ENCODE data around the gene GJD3. TPM values are rescaled to one million over a fixed set of nuclear protein-coding genes. Genes with fewer than 3 reads are reported as not detected.

GJD3 gene
- total RNA-seq, 1 donor from 2014 or later, result 2.8 TPM

- intact Hi-C loops (cut with DNase I), result no loop called here
Measured at GRCh38 chr17:40337351-40337750, 27.2 kb downstream of the GJD3 start.

GRCh38 chr17:40335620-40336019 is 28.9 kb downstream of the GJD3 start:
- TF ChIP-seq CTCF (IDR thresholded peaks at IDR 0.05), result no peak
- intact Hi-C loops (cut with DNase I), result no loop called here

More at GRCh38 chr17:40337351-40337750, 27.2 kb downstream of the GJD3 start:
- Histone ChIP-seq H3K36me3 (no peaks in the 10 kb centered on the region), H3K4me3 (no peak overlapping the region), H3K27ac (peak overlapping the region; percentile 30), H3K27me3 (no peaks in the 10 kb centered on the region), H3K4me1 (peaks cover 85% of the 10 kb centered on the region), H3K9me3 (no peaks in the 10 kb centered on the region)
- no peak for ATAC-seq
- no peak for DNase-seq
- TF ChIP-seq CTCF (IDR thresholded peaks at IDR 0.05), result no peak

GRCh38 chr17:40333781-40334448 is 30.6 kb downstream of the GJD3 start:
- intact Hi-C loops (cut with DNase I), result no loop called here
- no peak overlapping the region for H3K4me3 ChIP-seq
- H3K36me3 ChIP-seq, result peaks cover 8% of the 10 kb centered on the region
- H3K27ac ChIP-seq, result peak overlapping the region; percentile 78
- DNase-seq, result no peak
- no peak for TF ChIP-seq CTCF (IDR thresholded peaks at IDR 0.05)
- ATAC-seq, result peak; percentile 67
- H3K9me3 ChIP-seq, result no peaks in the 10 kb centered on the region
- H3K4me1 ChIP-seq, result peaks cover 98% of the 10 kb centered on the region
- no peaks in the 10 kb centered on the region for H3K27me3 ChIP-seq

More at GRCh38 chr17:40335620-40336019, 28.9 kb downstream of the GJD3 start:
- Histone ChIP-seq H3K27ac (no peak overlapping the region), H3K4me3 (no peak overlapping the region), H3K4me1 (peaks cover 97% of the 10 kb centered on the region), H3K27me3 (no peaks in the 10 kb centered on the region), H3K36me3 (peaks cover 8% of the 10 kb centered on the region), H3K9me3 (no peaks in the 10 kb centered on the region)
- ATAC-seq (no peak), DNase-seq (no peak)

- Histone ChIP-seq H3K36me3 (peaks cover 8% of the 10 kb centered on the region), H3K27ac (peak overlapping the region; percentile 78), H3K4me3 (peak overlapping the region; percentile 23), H3K9me3 (no peaks in the 10 kb centered on the region), H3K4me1 (peaks cover 98% of the 10 kb centered on the region), H3K27me3 (no peaks in the 10 kb centered on the region)
- peak; percentile 70 for ATAC-seq
- TF ChIP-seq CTCF (IDR thresholded peaks at IDR 0.05), result no peak
- peak; percentile 92 for DNase-seq
- intact Hi-C loops (cut with DNase I), result no loop called here
Measured at GRCh38 chr17:40331743-40332641, 32.5 kb downstream of the GJD3 start.

GRCh38 chr17:40330850-40331470 is 33.6 kb downstream of the GJD3 start:
- no peak for ATAC-seq
- H3K27me3 ChIP-seq, result no peaks in the 10 kb centered on the region
- H3K4me3 ChIP-seq, result no peak overlapping the region
- H3K4me1 ChIP-seq, result peaks cover 100% of the 10 kb centered on the region
- intact Hi-C loops (cut with DNase I), result no loop called here
- H3K36me3 ChIP-seq, result peaks cover 8% of the 10 kb centered on the region
- peak overlapping the region; percentile 78 for H3K27ac ChIP-seq
- TF ChIP-seq CTCF (IDR thresholded peaks at IDR 0.05), result no peak
- no peak for DNase-seq
- H3K9me3 ChIP-seq, result no peaks in the 10 kb centered on the region
